ENCODE measurements around the gene DNLZ. TPM values are rescaled to one million over a fixed set of nuclear protein-coding genes. Genes with fewer than 3 reads are reported as not detected.

Gene DNLZ
- polyA plus RNA-seq, 2 of the 4 experiments (the other 2 are of a cell fraction), result 8.0 to 19.9 TPM

- ATAC-seq, result no peak
- Histone ChIP-seq H3K27ac (no peak overlapping the region), H3K9me3 (no peaks in the 10 kb centered on the region), H3K4me2 (no peak overlapping the region), H3K4me1 (no peaks in the 10 kb centered on the region), H3K4me3 (no peak overlapping the region)
- no peak for DNase-seq (ENCODE audit: low read depth in 1 of 2, low spot score in 1 of 2)
- ChIA-PET POLR2A (interaction anchor here (0.7 kb wide), 1 partner anchor 12 kb away, joined by 3 read pairs; no protein-coding TSS in a partner anchor), CTCF (interaction anchor here (0.6 to 10.0 kb wide), 7 partner anchors 11 to 384 kb away, joined by 3 to 100 read pairs (median 4); partner anchors contain the start of genes DNLZ, INPP5E and SNAPC4)
- TF ChIP-seq CEBPB (IDR thresholded peaks at IDR 0.05) (no peak), RARB (CRISPR knock-in tag; IDR thresholded peaks at IDR 0.05) (no peak), JUNB (IDR thresholded peaks at IDR 0.05) (no peak), MAZ (IDR thresholded peaks at IDR 0.05; ENCODE audit: borderline replicate concordance, low read depth, low read length) (no peak), ZNF302 (CRISPR knock-in tag; IDR thresholded peaks at IDR 0.05) (no peak), GATA3 (IDR thresholded peaks at IDR 0.05; ENCODE audit: borderline replicate concordance) (no peak), HDAC2 (IDR thresholded peaks at IDR 0.05) (no peak), CBX8 (IDR thresholded peaks at IDR 0.05) (no peak)
- TF ChIP-seq, protein P1, sequence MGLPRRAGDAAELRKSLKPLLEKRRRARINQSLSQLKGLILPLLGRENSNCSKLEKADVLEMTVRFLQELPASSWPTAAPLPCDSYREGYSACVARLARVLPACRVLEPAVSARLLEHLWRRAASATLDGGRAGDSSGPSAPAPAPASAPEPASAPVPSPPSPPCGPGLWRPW (IDR thresholded peaks at IDR 0.05), result no peak
- 96% methylated on average over 13 of the region's 13 CpGs for WGBS (ENCODE audit: missing lambda C conversion rate)
- FAIRE-seq, result no peak
Observed at GRCh38 chr9:136386018-136386417, 22.5 kb upstream of the DNLZ start.

DNA sequence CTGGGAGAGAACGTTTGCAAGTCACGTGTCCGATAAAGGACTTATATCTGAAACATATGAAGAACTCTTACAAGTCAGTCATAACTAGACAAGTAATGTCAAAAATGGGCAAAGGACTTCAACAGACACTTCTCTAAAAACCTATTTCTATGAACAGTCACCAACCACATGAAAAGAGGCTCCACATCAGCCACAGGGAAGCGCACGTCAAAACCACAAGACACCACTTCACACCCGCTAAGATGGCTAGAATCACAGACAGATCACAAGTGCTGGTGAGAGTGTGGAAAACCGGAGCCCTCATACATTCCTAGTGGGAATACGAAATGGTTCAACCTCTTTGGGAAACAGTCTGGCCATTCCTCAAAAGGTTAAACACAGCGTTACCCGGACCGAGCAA, 21.5 kb upstream of the DNLZ start:
- no peak for TF ChIP-seq E2F6 (IDR thresholded peaks at IDR 0.05; ENCODE audit: borderline replicate concordance, low read depth)
- TF ChIP-seq, protein P2, sequence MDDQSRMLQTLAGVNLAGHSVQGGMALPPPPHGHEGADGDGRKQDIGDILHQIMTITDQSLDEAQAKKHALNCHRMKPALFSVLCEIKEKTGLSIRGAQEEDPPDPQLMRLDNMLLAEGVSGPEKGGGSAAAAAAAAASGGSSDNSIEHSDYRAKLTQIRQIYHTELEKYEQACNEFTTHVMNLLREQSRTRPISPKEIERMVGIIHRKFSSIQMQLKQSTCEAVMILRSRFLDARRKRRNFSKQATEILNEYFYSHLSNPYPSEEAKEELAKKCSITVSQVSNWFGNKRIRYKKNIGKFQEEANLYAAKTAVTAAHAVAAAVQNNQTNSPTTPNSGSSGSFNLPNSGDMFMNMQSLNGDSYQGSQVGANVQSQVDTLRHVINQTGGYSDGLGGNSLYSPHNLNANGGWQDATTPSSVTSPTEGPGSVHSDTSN (IDR thresholded peaks at IDR 0.05), result no peak
- TF ChIP-seq, protein P3, sequence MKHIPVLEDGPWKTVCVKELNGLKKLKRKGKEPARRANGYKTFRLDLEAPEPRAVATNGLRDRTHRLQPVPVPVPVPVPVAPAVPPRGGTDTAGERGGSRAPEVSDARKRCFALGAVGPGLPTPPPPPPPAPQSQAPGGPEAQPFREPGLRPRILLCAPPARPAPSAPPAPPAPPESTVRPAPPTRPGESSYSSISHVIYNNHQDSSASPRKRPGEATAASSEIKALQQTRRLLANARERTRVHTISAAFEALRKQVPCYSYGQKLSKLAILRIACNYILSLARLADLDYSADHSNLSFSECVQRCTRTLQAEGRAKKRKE (CRISPR knock-in tag; IDR thresholded peaks at IDR 0.05; ENCODE audit: low read depth), result no peak
- no peak for TF ChIP-seq RARB (CRISPR knock-in tag; IDR thresholded peaks at IDR 0.05)
- no peak for TF ChIP-seq BCL3 (IDR thresholded peaks at IDR 0.05)
- TF ChIP-seq, protein P4, sequence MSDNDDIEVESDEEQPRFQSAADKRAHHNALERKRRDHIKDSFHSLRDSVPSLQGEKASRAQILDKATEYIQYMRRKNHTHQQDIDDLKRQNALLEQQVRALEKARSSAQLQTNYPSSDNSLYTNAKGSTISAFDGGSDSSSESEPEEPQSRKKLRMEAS (IDR thresholded peaks at IDR 0.05), result no peak
- no peak for TF ChIP-seq ELK1 (IDR thresholded peaks at IDR 0.05; ENCODE audit: low read depth, low read length)
- TF ChIP-seq, protein P1 (IDR thresholded peaks at IDR 0.05), result no peak
- no peak for TF ChIP-seq CHD2 (IDR thresholded peaks at IDR 0.05; ENCODE audit: low read length, partially characterized antibody)
- TF ChIP-seq, protein P5, sequence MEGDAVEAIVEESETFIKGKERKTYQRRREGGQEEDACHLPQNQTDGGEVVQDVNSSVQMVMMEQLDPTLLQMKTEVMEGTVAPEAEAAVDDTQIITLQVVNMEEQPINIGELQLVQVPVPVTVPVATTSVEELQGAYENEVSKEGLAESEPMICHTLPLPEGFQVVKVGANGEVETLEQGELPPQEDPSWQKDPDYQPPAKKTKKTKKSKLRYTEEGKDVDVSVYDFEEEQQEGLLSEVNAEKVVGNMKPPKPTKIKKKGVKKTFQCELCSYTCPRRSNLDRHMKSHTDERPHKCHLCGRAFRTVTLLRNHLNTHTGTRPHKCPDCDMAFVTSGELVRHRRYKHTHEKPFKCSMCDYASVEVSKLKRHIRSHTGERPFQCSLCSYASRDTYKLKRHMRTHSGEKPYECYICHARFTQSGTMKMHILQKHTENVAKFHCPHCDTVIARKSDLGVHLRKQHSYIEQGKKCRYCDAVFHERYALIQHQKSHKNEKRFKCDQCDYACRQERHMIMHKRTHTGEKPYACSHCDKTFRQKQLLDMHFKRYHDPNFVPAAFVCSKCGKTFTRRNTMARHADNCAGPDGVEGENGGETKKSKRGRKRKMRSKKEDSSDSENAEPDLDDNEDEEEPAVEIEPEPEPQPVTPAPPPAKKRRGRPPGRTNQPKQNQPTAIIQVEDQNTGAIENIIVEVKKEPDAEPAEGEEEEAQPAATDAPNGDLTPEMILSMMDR (IDR thresholded peaks at IDR 0.05), result no peak
- TF ChIP-seq JUN (IDR thresholded peaks at IDR 0.05), result no peak
- TF ChIP-seq RNF2 (IDR thresholded peaks at IDR 0.05; ENCODE audit: borderline replicate concordance, low read depth), result no peak
- no peak for TF ChIP-seq JUNB (IDR thresholded peaks at IDR 0.05)
- TF ChIP-seq FOSL2 (IDR thresholded peaks at IDR 0.05), result no peak
- no peak for TF ChIP-seq FOSL2 (CRISPR knock-in tag; IDR thresholded peaks at IDR 0.05)
- TF ChIP-seq MAZ (IDR thresholded peaks at IDR 0.05; ENCODE audit: borderline replicate concordance, low read depth, low read length), result no peak
- TF ChIP-seq RAD21 (conservative IDR thresholded peaks at IDR 0.05 in 1 of 2, IDR thresholded peaks at IDR 0.05 in 1 of 2), result no peak
- TF ChIP-seq POLR2A (IDR thresholded peaks at IDR 0.05; ENCODE audit: low read length), result no peak
- no peak overlapping the region for H3K27ac ChIP-seq
- H3K4me1 ChIP-seq, result no peaks in the 10 kb centered on the region
- no peak for ATAC-seq
- ChIA-PET CTCF (interaction anchor here (1.1 to 10.0 kb wide), 4 partner anchors 8 to 22 kb away, joined by 4 to 100 read pairs (median 5); partner anchors contain the start of genes DNLZ and SNAPC4), POLR2A (interaction anchor here (1.1 kb wide), 1 partner anchor 22 kb away, joined by 3 read pairs; no protein-coding TSS in a partner anchor)
- no peak overlapping the region for H3K4me2 ChIP-seq
- H3K4me3 ChIP-seq, result no peak overlapping the region
- FAIRE-seq, result no peak
- H3K9me3 ChIP-seq, result no peaks in the 10 kb centered on the region
- 95% methylated on average over 11 of the region's 11 CpGs for WGBS (ENCODE audit: missing lambda C conversion rate)
- no peak for DNase-seq (ENCODE audit: low read depth in 1 of 2, low spot score in 1 of 2)

All from A549 (cell line).